K562 (cell line): Measurements from ENCODE around the gene POU2F3. TPM values are rescaled to one million over a fixed set of nuclear protein-coding genes. Genes with fewer than 3 reads are reported as not detected.

Experiments
- CHD7 ChIP-seq: fragments of 200-600 bp; sonication (generic); IDR thresholded peaks from one replicate; pipeline ENCODE4 v1.6.1; 2012; ENCODE audit warnings: mild to moderate bottlenecking, low read depth, low read length, inconsistent platforms
- E2F6 ChIP-seq, 2 experiments: IDR thresholded peaks; 2 replicates each; pipeline ENCODE4 v1.6.1; 2011; ENCODE audit warnings: borderline replicate concordance in 1 of 2, control low read depth in 1 of 2, low read depth in 1 of 2, low read length in 1 of 2, mild to moderate bottlenecking in 1 of 2, mixed read lengths in 1 of 2, moderate library complexity in 1 of 2; ENCODE audit not compliant: insufficient read depth in 1 of 2, insufficient read length in 1 of 2, poor library complexity in 1 of 2, severe bottlenecking in 1 of 2; ENCODE audit errors: extremely low read depth in 1 of 2
- ETV6 ChIP-seq, 3 experiments: fragments of 150-350 bp in 1 of 3; sonication (generic) in 1 of 3; formaldehyde crosslinking in 1 of 3; IDR thresholded peaks; 2 replicates each; pipeline versions ENCODE4 v1.6.1 to v1.8.0; 2014 to 2022; ENCODE audit warnings: borderline replicate concordance in 2 of 3, low read depth in 2 of 3, antibody characterized with exemption in 1 of 3, low read length in 1 of 3, mild to moderate bottlenecking in 1 of 3, missing genetic modification reagents in 1 of 3
- NCOA1 ChIP-seq: fragments of 450-650 bp; IDR thresholded peaks from 2 replicates; pipeline ENCODE4 v1.6.1; 2016; ENCODE audit warnings: low read depth
- PCBP2 ChIP-seq: fragments of 200-400 bp; formaldehyde crosslinking; IDR thresholded peaks from 2 replicates; pipeline ENCODE4 v1.6.1; 2018; ENCODE audit warnings: low read length, low read depth, mild to moderate bottlenecking, moderate library complexity; ENCODE audit not compliant: poor library complexity, severe bottlenecking
- TSC22D4 ChIP-seq: fragments of 450-650 bp; IDR thresholded peaks from 2 replicates; pipeline ENCODE4 v1.6.1; 2016; ENCODE audit warnings: missing genetic modification characterization, missing biosample characterization, control low read depth
- polyA plus RNA-seq, 8 experiments: library from polyadenylated mRNA; depleted of rRNA in 4 of 8; stranded (reverse) in 5 of 8; unstranded in 3 of 8; fragments of >200 nt; fragmentation: Nextera tagmentation in 2 of 8; fragmentation: Illumina TruSeq in 1 of 8; extraction: Ambion mirVana in 2 of 8; extraction: Trizol in 1 of 8; gene quantifications; 2 replicates each; pipeline versions ENCODE4 v1.2.1 to v1.2.3, GENCODE V29; 2011 to 2014; ENCODE audit warnings: inconsistent platforms in 1 of 8, missing spikeins in 1 of 8
- total RNA-seq, 7 experiments: library from RNA; depleted of rRNA in 6 of 7; stranded (reverse); fragments of >200 nt in 6 of 7; fragmentation: Illumina TruSeq in 2 of 7; extraction: Trizol in 2 of 7; gene quantifications; 2 replicates each; pipeline versions ENCODE4 v1.2.1 to v1.2.3, GENCODE V29; 2011 to 2021; ENCODE audit warnings: low replicate concordance in 1 of 7
- TF ChIP-seq, protein P1 (sequence below): fragments of 450-650 bp; IDR thresholded peaks from 2 replicates; pipeline ENCODE4 v1.6.1; 2017; ENCODE audit warnings: mild to moderate bottlenecking, moderate library complexity
- TF ChIP-seq, protein P2 (sequence below): fragments of 450-650 bp; IDR thresholded peaks from 2 replicates; pipeline ENCODE4 v1.6.1; 2016; ENCODE audit warnings: borderline replicate concordance

POU2F3 gene
- total and polyA plus RNA-seq, 9 of the 15 experiments (the other 6 are each of a cell fraction or from before 2014, with no cell fraction given) = not detected

DNA sequence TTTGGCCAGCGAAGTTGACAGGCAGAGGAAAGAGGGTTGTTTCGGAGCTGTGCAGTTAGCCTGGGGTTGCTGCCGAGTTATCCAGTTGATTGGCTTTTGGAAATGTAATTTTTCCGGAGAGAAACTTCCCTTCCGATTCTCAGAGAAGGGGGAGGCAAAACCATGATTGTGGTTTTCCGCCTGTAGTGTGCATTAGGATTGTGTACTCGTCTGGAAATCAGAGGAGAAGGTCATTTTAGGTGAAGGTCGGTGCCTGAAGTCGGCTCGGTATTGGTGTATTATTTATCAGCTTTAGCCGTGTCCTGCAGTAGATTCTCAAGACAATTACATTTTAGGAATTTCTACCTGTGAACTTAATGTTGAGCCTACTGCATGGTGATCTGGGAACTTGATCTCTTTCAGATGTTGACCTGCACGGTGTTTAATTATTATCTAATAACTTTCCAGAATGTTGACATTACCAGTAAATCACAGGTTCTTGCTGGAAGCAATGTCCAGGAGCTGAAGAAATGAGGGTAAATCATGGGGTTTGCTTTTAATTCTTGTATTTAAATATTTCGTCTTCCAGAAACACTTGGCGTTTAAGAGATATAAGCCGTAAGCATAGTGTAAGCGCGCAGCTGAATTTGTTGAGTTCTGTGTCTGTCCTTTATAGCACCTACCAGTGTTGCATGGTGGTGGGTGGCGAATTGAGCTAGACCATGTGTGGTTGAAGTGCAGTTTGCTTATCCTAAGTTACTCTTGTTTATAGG is 97.6 kb downstream of the POU2F3 start (continued):
- TF ChIP-seq CHD7 (peak; percentile 92), PCBP2 (no peak), ETV6 (IDR thresholded peaks at IDR 0.05; ENCODE audit: borderline replicate concordance in 1 of 2, low read depth in 2 of 2, low read length in 1 of 2) (0 out of 4 replicates have a peak, but pooled peaks of 1 of the 2 experiments have one; percentile 47), ETV6 (CRISPR knock-in tag; IDR thresholded peaks at IDR 0.05; ENCODE audit: borderline replicate concordance) (no peak), TSC22D4 (tag) (no peak), E2F6 (IDR thresholded peaks at IDR 0.05; ENCODE audit: borderline replicate concordance in 1 of 2, extremely low read depth in 1 of 2, insufficient read depth in 1 of 2, insufficient read length in 1 of 2, low read depth in 1 of 2, low read length in 1 of 2, poor library complexity in 1 of 2, severe bottlenecking in 1 of 2) (peak in 1 of 2 experiments; percentile 42), NCOA1 (0 out of 2 replicates have a peak, but pooled peaks have one; percentile 29)
- TF ChIP-seq, protein P1, sequence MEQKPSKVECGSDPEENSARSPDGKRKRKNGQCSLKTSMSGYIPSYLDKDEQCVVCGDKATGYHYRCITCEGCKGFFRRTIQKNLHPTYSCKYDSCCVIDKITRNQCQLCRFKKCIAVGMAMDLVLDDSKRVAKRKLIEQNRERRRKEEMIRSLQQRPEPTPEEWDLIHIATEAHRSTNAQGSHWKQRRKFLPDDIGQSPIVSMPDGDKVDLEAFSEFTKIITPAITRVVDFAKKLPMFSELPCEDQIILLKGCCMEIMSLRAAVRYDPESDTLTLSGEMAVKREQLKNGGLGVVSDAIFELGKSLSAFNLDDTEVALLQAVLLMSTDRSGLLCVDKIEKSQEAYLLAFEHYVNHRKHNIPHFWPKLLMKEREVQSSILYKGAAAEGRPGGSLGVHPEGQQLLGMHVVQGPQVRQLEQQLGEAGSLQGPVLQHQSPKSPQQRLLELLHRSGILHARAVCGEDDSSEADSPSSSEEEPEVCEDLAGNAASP = peak; percentile 64
- TF ChIP-seq, protein P2, sequence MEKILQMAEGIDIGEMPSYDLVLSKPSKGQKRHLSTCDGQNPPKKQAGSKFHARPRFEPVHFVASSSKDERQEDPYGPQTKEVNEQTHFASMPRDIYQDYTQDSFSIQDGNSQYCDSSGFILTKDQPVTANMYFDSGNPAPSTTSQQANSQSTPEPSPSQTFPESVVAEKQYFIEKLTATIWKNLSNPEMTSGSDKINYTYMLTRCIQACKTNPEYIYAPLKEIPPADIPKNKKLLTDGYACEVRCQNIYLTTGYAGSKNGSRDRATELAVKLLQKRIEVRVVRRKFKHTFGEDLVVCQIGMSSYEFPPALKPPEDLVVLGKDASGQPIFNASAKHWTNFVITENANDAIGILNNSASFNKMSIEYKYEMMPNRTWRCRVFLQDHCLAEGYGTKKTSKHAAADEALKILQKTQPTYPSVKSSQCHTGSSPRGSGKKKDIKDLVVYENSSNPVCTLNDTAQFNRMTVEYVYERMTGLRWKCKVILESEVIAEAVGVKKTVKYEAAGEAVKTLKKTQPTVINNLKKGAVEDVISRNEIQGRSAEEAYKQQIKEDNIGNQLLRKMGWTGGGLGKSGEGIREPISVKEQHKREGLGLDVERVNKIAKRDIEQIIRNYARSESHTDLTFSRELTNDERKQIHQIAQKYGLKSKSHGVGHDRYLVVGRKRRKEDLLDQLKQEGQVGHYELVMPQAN = no peak
